ENCODE results near the gene STRADB. TPM values are rescaled to one million over a fixed set of nuclear protein-coding genes. Genes with fewer than 3 reads are reported as not detected.
A peak's percentile ranks its signal among the peaks of the same experiment; 100 is the strongest.

The STRADB gene
- polyA plus RNA-seq, 3 donors, result 6.9 to 25.6 (median 22.0) TPM

DNA sequence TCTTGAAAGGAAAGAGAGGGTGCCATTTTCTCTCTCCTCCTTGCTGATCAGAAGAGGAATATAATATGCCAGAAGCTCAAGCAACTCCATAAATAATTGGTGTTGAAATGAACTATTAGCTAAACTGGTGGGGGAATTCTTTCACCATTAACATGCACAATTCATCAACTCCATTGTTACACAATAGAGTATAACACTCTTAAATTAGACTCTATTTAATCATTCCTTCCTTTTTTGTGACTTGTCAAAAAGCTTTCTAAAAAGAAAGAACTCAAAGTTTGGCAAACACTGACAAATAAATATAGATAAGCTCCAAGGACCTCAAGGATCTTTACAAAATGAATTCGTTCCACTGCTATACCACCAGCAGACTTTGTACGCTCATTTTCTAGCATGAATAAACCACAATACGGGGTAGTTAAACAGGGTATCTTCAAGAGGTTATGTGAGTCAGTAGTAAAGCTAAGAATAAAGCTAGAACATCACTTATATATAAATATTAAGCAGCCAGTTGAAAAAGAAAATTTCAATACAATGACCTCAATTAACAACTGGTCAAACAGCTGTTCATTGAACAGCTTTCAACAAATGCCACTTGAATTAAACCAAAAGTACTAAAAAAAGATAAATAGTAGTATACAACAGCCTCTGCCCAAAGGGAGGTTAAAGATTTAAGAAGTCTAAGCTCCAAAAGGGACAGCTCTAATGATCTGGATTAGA, 6.6 kb upstream of the STRADB start:
- Histone ChIP-seq H3K4me1 (ENCODE audit: control insufficient read depth in 1 of 2, insufficient read depth in 2 of 2, low read length in 2 of 2) (peaks cover 4 to 9% of the 10 kb centered on the region in 2 donors), H3K4me2 (replicated peaks; ENCODE audit: extremely low read depth, low read length, poor library complexity, severe bottlenecking) (no peak overlapping the region), H3K9me3 (replicated peaks in 1 of 2; ENCODE audit: control insufficient read depth in 1 of 2, insufficient read depth in 1 of 2, low read length in 2 of 2) (no peaks in the 10 kb centered on the region), H3K9ac (ENCODE audit: insufficient read depth, low read length, poor library complexity, severe bottlenecking) (no peak overlapping the region), H3K79me2 (ENCODE audit: insufficient read depth, low read length) (peaks cover 64% of the 10 kb centered on the region), H4K20me1 (ENCODE audit: insufficient read depth, low read length) (peaks cover 22% of the 10 kb centered on the region), H3K36me3 (replicated peaks in 1 of 2; ENCODE audit: control insufficient read depth in 1 of 2, insufficient read depth in 2 of 2, low read length in 2 of 2) (peaks cover 0 to 6% of the 10 kb centered on the region in 2 donors), H3K27me3 (ENCODE audit: control insufficient read depth in 2 of 2, insufficient read depth in 2 of 2, low read length in 2 of 2) (no peaks in the 10 kb centered on the region), H3K4me3 (replicated peaks in 1 of 3; ENCODE audit: low read depth in 2 of 3, low read length in 3 of 3) (no peak overlapping the region), H3K27ac (ENCODE audit: low read depth in 1 of 2, low read length in 2 of 2) (no peak overlapping the region), H2AFZ (ENCODE audit: insufficient read depth, low read depth, low read length, poor library complexity, severe bottlenecking) (no peak overlapping the region)
- Mint-ChIP-seq H3K27me3 (ENCODE audit: low read depth in 3 of 3) (peaks cover 0 to 2% (median 0%) of the 10 kb centered on the region in 3 donors), H3K36me3 (peaks cover 6 to 18% of the 10 kb centered on the region in 2 donors), H3K4me1 (peaks cover 15% of the 10 kb centered on the region), H3K4me3 (no peak overlapping the region), H3K9me3 (no peaks in the 10 kb centered on the region), H3K27ac (peak overlapping the region in 1 of 7 donors; percentile 59)
- intact Hi-C loops (cut with micrococcal nuclease), result loop anchor here in 1 of 2 donors (10.0 kb wide), 1 partner anchor 340 kb away; the partner anchor contains the start of gene ALS2
- TF ChIP-seq, protein P1, sequence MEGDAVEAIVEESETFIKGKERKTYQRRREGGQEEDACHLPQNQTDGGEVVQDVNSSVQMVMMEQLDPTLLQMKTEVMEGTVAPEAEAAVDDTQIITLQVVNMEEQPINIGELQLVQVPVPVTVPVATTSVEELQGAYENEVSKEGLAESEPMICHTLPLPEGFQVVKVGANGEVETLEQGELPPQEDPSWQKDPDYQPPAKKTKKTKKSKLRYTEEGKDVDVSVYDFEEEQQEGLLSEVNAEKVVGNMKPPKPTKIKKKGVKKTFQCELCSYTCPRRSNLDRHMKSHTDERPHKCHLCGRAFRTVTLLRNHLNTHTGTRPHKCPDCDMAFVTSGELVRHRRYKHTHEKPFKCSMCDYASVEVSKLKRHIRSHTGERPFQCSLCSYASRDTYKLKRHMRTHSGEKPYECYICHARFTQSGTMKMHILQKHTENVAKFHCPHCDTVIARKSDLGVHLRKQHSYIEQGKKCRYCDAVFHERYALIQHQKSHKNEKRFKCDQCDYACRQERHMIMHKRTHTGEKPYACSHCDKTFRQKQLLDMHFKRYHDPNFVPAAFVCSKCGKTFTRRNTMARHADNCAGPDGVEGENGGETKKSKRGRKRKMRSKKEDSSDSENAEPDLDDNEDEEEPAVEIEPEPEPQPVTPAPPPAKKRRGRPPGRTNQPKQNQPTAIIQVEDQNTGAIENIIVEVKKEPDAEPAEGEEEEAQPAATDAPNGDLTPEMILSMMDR (IDR thresholded peaks at IDR 0.05), result no peak
- DNase-seq, result peak in 1 of 3 donors; percentile 14
- WGBS (ENCODE audit: insufficient coverage), result no CpG with 5 or more reads among the region's 3 CpGs

DNA sequence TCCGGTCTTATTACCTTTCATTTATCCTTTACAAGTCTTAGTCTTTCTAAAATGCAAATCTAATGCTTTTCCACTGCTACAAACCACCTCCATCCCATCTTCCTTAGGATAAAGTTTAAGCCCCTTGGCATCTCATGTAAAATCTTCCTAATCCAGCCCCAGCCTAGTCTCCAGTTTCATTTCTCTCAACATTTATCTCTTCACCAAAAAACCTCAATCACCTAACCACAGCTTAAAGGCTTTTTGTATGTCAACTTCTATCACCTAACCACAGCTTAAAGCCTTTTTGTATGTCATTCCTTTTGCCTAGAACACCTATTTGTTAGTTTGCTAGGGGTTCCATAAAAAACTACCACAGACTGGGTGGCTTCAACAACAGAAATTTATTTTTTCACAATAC, 4.5 kb upstream of the STRADB start:
- no peak overlapping the region for H3K4me3 ChIP-seq (replicated peaks in 1 of 3; ENCODE audit: low read depth in 2 of 3, low read length in 3 of 3)
- no peak for DNase-seq
- H3K36me3 ChIP-seq (replicated peaks in 1 of 2; ENCODE audit: control insufficient read depth in 1 of 2, insufficient read depth in 2 of 2, low read length in 2 of 2), result peaks cover 0 to 6% of the 10 kb centered on the region in 2 donors
- H3K9me3 ChIP-seq (replicated peaks in 1 of 2; ENCODE audit: control insufficient read depth in 1 of 2, insufficient read depth in 1 of 2, low read length in 2 of 2), result no peaks in the 10 kb centered on the region
- Mint-ChIP-seq H3K4me1 (peaks cover 21% of the 10 kb centered on the region), H3K9me3 (no peaks in the 10 kb centered on the region), H3K27me3 (ENCODE audit: low read depth in 3 of 3) (peaks cover 0 to 2% (median 0%) of the 10 kb centered on the region in 3 donors), H3K27ac (no peak overlapping the region), H3K4me3 (no peak overlapping the region), H3K36me3 (peaks cover 6 to 12% of the 10 kb centered on the region in 2 donors)
- H3K79me2 ChIP-seq (ENCODE audit: insufficient read depth, low read length), result peaks cover 68% of the 10 kb centered on the region
- H4K20me1 ChIP-seq (ENCODE audit: insufficient read depth, low read length), result peaks cover 16% of the 10 kb centered on the region
- 90% methylated on average over 1 of the region's 1 CpG for whole genome bisulfite sequencing (ENCODE audit: insufficient coverage)
- no peaks in the 10 kb centered on the region for H3K27me3 ChIP-seq (ENCODE audit: control insufficient read depth in 2 of 2, insufficient read depth in 2 of 2, low read length in 2 of 2)
- no peak overlapping the region for H3K4me2 ChIP-seq (replicated peaks; ENCODE audit: extremely low read depth, low read length, poor library complexity, severe bottlenecking)
- no peak overlapping the region for H2AFZ ChIP-seq (ENCODE audit: insufficient read depth, low read depth, low read length, poor library complexity, severe bottlenecking)
- H3K4me1 ChIP-seq (ENCODE audit: control insufficient read depth in 1 of 2, insufficient read depth in 2 of 2, low read length in 2 of 2), result peaks cover 16 to 17% of the 10 kb centered on the region in 2 donors
- H3K27ac ChIP-seq (ENCODE audit: low read depth in 1 of 2, low read length in 2 of 2), result no peak overlapping the region
- no peak overlapping the region for H3K9ac ChIP-seq (ENCODE audit: insufficient read depth, low read length, poor library complexity, severe bottlenecking)
- intact Hi-C loops (cut with micrococcal nuclease), result loop anchor here in 1 of 2 donors (10.0 kb wide), 1 partner anchor 338 kb away; the partner anchor contains the start of gene ALS2
- TF ChIP-seq, protein P1 (IDR thresholded peaks at IDR 0.05), result no peak

Data from CD14-positive monocyte (primary cell).